GM12872 (cell line): ENCODE data around the gene BACH2.

ENCODE experiments used
- TF ChIP-seq, protein P1 (sequence below): IDR thresholded peaks from 3 replicates; pipeline ENCODE4 v1.5.1; 2011; ENCODE audit warnings: low read depth, mild to moderate bottlenecking, low read length, moderate library complexity; ENCODE audit not compliant: insufficient read depth

The BACH2 gene

GRCh38 chr6:90296341-90297114 is at the start of gene BACH2:
BACH2 (minus strand) TSS chr6:90296843; CDS start chr6:90008844, 287,999 bp downstream.
- TF ChIP-seq, protein P1, sequence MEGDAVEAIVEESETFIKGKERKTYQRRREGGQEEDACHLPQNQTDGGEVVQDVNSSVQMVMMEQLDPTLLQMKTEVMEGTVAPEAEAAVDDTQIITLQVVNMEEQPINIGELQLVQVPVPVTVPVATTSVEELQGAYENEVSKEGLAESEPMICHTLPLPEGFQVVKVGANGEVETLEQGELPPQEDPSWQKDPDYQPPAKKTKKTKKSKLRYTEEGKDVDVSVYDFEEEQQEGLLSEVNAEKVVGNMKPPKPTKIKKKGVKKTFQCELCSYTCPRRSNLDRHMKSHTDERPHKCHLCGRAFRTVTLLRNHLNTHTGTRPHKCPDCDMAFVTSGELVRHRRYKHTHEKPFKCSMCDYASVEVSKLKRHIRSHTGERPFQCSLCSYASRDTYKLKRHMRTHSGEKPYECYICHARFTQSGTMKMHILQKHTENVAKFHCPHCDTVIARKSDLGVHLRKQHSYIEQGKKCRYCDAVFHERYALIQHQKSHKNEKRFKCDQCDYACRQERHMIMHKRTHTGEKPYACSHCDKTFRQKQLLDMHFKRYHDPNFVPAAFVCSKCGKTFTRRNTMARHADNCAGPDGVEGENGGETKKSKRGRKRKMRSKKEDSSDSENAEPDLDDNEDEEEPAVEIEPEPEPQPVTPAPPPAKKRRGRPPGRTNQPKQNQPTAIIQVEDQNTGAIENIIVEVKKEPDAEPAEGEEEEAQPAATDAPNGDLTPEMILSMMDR = no peak

GRCh38 chr6:90343576-90343975 is 46.9 kb upstream of the BACH2 start:
- TF ChIP-seq, protein P1 = no peak

DNA sequence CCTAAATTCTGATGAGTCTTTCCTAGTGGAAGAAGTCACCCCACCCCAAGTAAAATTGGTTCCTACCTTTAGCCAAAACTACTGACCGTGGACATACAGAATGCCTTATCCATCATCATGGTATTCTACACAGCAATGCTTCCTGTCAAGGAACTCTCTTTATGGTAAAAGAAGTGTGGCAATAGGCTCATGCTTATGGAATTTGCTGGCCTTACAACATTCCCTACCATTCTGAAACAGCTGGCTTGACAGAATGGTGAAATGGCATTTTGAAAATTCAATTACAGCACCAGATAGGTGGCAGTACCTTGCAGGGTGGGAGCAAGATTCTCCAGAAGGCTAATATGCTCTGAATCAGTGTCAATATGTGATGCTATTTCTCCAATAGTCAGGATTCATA is 41.8 kb upstream of the BACH2 start:
- TF ChIP-seq, protein P1 = no peak

DNA sequence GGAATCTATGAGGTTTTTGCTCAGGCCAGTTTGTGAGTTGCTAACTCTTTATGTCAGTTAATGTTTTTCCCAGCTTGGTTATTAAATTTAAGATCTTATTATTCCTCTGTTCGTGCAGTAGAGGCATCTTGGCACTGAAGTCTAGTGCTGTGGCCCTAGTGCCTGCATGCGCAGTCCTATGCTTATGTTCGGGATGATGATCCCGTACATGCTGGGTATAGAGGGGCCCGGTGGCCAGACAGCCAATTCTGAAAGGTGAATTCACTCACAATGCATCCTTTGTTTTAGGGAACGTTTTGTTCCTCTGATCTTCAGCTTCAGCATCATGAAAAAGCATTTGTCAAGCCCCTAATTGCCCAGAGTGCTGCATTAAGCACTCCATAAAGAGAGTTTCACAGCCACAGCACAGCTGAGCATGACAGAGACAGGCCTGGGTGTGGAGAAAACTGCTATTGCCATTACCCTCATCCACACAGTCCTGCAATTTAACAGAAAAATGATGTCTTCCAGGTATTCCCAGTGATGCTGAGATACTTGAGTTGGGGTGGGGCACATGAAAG is 39.8 kb upstream of the BACH2 start:
- TF ChIP-seq, protein P1 = no peak

DNA sequence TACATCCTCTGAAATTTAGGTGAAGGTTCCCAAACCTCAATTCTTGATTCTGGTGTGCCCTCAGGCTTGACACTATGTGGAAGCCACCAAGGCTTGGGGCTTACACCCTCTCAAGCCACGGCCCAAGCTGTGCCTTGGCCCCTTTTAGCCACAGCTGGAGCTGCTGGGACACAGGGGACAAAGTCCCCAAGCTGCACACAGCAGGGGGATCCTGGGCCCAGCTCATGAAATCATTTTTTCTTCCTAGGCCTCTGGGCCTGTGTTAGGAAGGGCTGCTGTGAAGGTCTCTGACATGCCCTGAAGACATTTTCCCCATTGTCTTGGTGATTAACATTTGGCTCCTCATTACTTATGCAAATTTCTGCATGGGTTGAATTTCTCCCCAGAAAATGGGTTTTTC is 37.3 kb upstream of the BACH2 start:
- TF ChIP-seq, protein P1 = no peak

- TF ChIP-seq, protein P1 = no peak
Measured at GRCh38 chr6:90329386-90330077, 32.9 kb upstream of the BACH2 start.

DNA sequence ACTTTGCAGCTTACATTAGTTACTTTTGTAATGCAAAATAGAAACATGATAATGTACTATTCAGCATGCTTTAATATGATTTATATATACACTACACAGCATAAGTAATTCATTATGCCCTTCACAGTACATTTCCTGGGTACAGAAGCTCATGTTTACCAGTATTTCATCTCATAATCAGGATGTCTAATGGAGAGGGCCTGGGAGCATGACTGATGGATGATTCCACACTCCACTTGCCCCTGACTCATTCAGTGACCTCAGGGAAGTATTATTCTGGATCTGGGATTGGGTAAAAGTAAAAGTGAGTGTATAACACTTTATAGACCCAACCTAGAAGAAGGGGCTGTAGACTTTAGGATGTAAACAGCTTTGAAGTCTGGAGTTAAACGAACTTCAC is 31.4 kb upstream of the BACH2 start:
- TF ChIP-seq, protein P1 = no peak
